ENCODE measurements around the gene HIF1AN. TPM values are rescaled to one million over a fixed set of nuclear protein-coding genes. Genes with fewer than 3 reads are reported as not detected.

The HIF1AN gene
- total and polyA plus RNA-seq, 2 of the 8 experiments (the other 6 are each of a cell fraction or from before 2014, with no cell fraction given), result 10.9 to 62.8 TPM

GRCh38 chr10:100600218-100600617 lies 64.5 kb downstream of the HIF1AN start:
- no peak overlapping the region for H4K91ac ChIP-seq (replicated peaks; ENCODE audit: insufficient read length, low read length)
- no peak overlapping the region for H4K8ac ChIP-seq (ENCODE audit: extremely low read depth, insufficient read depth, low read length)
- H2BK15ac ChIP-seq (ENCODE audit: low read length), result no peak overlapping the region
- H2BK20ac ChIP-seq (ENCODE audit: low read length), result no peak overlapping the region
- H2AK5ac ChIP-seq (ENCODE audit: low read depth, low read length), result no peak overlapping the region
- FAIRE-seq (no peak), DNase-seq (ENCODE audit: low read depth in 1 of 2, low spot score in 2 of 2) (no peak)
- H2BK5ac ChIP-seq (ENCODE audit: low read depth, low read length), result no peak overlapping the region
- H3K56ac ChIP-seq (replicated peaks; ENCODE audit: insufficient read length, low read depth, low read length), result no peak overlapping the region
- TF ChIP-seq PHF8 (conservative IDR thresholded peaks at IDR 0.05; ENCODE audit: low read depth, low read length), result no peak
- TF ChIP-seq CREB1 (IDR thresholded peaks at IDR 0.05), result no peak
- TF ChIP-seq SIX5 (IDR thresholded peaks at IDR 0.05; ENCODE audit: low read depth, low read length), result no peak
- H3K23ac ChIP-seq (ENCODE audit: insufficient read length), result no peak overlapping the region
- H3K18ac ChIP-seq (ENCODE audit: extremely low read depth, low read length), result no peak overlapping the region
- H3K79me2 ChIP-seq (ENCODE audit: control insufficient read depth in 1 of 2, insufficient read depth in 2 of 2, low read length in 2 of 2), result no peaks in the 10 kb centered on the region
- POLR2A ChIA-PET (ENCODE audit: partially characterized antibody), result no interaction called here
- H3K4me1 ChIP-seq (replicated peaks in 1 of 4; ENCODE audit: control insufficient read depth in 3 of 4, insufficient read depth in 4 of 4, low read length in 3 of 4), result no peaks in the 10 kb centered on the region
- 81% methylated on average over 4 of the region's 4 CpGs; no CpG with 5 or more reads in 1 of the 2 experiments for WGBS, 2 experiments (ENCODE audit: extremely low coverage in 1 of 2, insufficient coverage in 1 of 2, insufficient read length in 1 of 2, insufficient replicate concordance in 2 of 2, low coverage in 1 of 2, low lambda C conversion rate in 2 of 2, missing lambda C conversion rate in 1 of 2)
- H3K27me3 ChIP-seq (replicated peaks in 1 of 4; ENCODE audit: control insufficient read depth in 3 of 4, extremely low read depth in 1 of 4, insufficient read depth in 3 of 4, low read length in 3 of 4), result no peaks in the 10 kb centered on the region
- no peak overlapping the region for H2BK12ac ChIP-seq (ENCODE audit: low read depth, low read length)
- H3K23me2 ChIP-seq (ENCODE audit: low read depth, low read length), result no peaks in the 10 kb centered on the region
- H3K4me2 ChIP-seq (ENCODE audit: insufficient read depth in 1 of 2, low read depth in 2 of 2, low read length in 2 of 2), result no peak overlapping the region
- H3K79me1 ChIP-seq (ENCODE audit: low read depth, low read length), result no peaks in the 10 kb centered on the region
- CTCF ChIA-PET (ENCODE audit: partially characterized antibody), result interaction anchor here (1.4 to 2.2 kb wide), 4 partner anchors 13 to 278 kb away, joined by 3 to 10 read pairs (median 5); no protein-coding TSS in a partner anchor
- no peaks in the 10 kb centered on the region for H3K36me3 ChIP-seq (ENCODE audit: control insufficient read depth in 2 of 4, insufficient read depth in 4 of 4, low read length in 3 of 4)
- no peak overlapping the region for H2AFZ ChIP-seq (ENCODE audit: low read length)
- H3K4ac ChIP-seq (replicated peaks; ENCODE audit: insufficient read length, low read depth, low read length), result no peak overlapping the region
- no peak overlapping the region for H3K9ac ChIP-seq (replicated peaks in 1 of 4; ENCODE audit: extremely low read depth in 1 of 4, low read depth in 3 of 4, low read length in 3 of 4)
- no peaks in the 10 kb centered on the region for H4K20me1 ChIP-seq (replicated peaks in 1 of 2; ENCODE audit: control insufficient read depth in 1 of 2, insufficient read depth in 2 of 2, low read length in 2 of 2)
- no peak overlapping the region for H2BK120ac ChIP-seq (replicated peaks; ENCODE audit: low read depth, low read length)
- H3K14ac ChIP-seq (ENCODE audit: insufficient read length), result no peak overlapping the region
- H3K27ac ChIP-seq (ENCODE audit: low read depth, low read length), result no peak overlapping the region
- no peaks in the 10 kb centered on the region for H3K9me3 ChIP-seq (ENCODE audit: insufficient read depth in 2 of 2, low read depth in 1 of 2, low read length in 1 of 2)
- H3K4me3 ChIP-seq (ENCODE audit: extremely low read depth in 1 of 4, insufficient read depth in 2 of 4, low read depth in 3 of 4, low read length in 4 of 4), result no peak overlapping the region
- no peak overlapping the region for H4K5ac ChIP-seq (ENCODE audit: insufficient read length, low read depth, low read length)

Measured in H1 (cell line).